ENCODE measurements around the gene RNF20.
"Not testable (repeated sequence)": the region's sequence is repeated elsewhere in the genome, so short reads cannot be mapped to it uniquely, and the experiment has no call there.

Gene RNF20

GRCh38 chr9:101586651-101587050, 53.0 kb downstream of the RNF20 start:
- in situ Hi-C loops (cut with MboI; ENCODE audit: low sequenced_read_pairs) = no loop called here

- in situ Hi-C loops (cut with MboI; ENCODE audit: low sequenced_read_pairs) = no loop called here
Observed at GRCh38 chr9:101587332-101588043, 53.8 kb downstream of the RNF20 start.

DNA sequence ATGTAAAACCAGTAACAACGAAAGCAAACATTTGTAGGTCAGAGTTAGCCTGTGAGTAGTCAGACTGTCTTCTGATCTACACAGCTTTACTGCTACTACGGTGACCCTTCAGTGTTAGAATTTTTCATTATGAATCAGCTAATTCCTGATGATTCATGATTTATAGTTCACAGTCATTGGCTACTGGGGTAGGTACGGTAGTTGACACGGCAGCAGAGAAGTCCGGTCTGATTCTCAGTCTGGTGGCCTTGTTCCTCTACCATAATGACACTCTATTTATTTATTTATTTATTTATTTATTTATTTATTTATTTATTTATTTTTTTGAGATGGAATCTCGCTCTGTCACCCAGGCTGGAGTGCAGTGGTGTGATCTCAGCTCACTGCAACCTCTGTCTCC, 56.4 kb downstream of the RNF20 start:
- in situ Hi-C loops (cut with MboI; ENCODE audit: low sequenced_read_pairs) = not testable (repeated sequence)

DNA sequence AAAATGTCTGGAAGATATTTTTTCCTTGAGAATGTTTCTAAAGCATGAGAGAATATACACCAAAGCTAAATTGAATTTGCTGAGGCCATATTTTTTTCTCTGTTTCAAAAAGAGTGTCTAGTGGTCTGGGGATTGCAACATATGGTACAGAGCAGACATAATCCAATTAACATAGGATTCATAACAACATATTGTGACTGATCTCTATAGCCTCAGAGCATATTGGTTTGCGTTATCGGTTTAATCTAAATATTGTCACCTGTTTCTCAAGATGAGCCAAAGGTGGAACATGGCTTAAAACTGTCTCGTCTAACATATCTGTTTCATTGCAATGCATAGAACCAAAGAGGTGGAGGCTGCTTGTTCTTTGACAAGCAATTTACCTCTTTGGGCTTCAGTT, 57.2 kb downstream of the RNF20 start:
- in situ Hi-C loops (cut with MboI; ENCODE audit: low sequenced_read_pairs) = no loop called here

- in situ Hi-C loops (cut with MboI; ENCODE audit: low sequenced_read_pairs) = no loop called here
Observed at GRCh38 chr9:101591787-101592446, 58.3 kb downstream of the RNF20 start.

DNA sequence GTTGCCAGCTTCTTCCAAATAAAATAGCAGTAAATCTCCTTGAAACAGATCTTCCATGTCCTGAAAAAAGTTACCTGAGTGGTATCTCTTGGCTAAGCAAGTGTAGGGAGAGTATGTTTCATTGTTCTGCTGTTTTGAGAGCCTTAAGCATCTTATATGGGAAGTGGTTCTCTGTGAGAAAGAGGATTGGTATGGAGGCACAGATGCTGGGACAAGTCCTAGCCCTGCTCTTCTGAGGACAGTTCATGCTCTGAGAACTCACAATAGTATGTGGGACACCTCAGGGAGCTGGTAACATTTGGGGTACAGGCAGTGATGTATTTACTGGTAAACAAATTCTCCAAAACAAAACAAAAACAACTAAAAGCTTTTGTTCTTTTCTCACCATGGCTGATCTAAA, 59.1 kb downstream of the RNF20 start:
- in situ Hi-C loops (cut with MboI; ENCODE audit: low sequenced_read_pairs) = no loop called here

DNA sequence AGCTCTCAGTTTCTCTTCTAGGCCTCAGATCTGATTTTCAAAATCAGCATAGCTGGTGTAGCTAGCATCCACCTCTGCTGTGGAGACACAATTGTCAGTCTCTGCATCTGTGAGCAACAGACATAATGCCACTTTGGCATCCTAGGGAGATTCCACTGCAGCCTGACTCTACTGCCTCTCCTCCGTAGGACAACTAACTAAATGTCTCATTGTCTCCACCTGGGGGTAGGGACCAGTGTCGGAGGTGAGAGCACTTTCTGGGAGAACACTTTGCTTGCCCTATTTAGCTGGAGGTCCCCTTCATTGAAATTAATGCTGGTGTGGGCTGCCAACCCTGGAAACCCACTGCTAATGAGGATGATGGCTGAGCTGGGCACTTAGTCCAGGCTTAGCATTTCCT, 59.7 kb downstream of the RNF20 start:
- in situ Hi-C loops (cut with MboI; ENCODE audit: low sequenced_read_pairs) = no loop called here

- in situ Hi-C loops (cut with MboI; ENCODE audit: low sequenced_read_pairs) = no loop called here
Observed at GRCh38 chr9:101594796-101595195, 61.1 kb downstream of the RNF20 start, which contains the start of gene PPP3R2. Gene PPP3R2 (minus strand): TSS chr9:101594969. CDS start chr9:101594921, 48 bp downstream.

GRCh38 chr9:101601904-101602765, 68.5 kb downstream of the RNF20 start:
- in situ Hi-C loops (cut with MboI; ENCODE audit: low sequenced_read_pairs) = no loop called here

DNA sequence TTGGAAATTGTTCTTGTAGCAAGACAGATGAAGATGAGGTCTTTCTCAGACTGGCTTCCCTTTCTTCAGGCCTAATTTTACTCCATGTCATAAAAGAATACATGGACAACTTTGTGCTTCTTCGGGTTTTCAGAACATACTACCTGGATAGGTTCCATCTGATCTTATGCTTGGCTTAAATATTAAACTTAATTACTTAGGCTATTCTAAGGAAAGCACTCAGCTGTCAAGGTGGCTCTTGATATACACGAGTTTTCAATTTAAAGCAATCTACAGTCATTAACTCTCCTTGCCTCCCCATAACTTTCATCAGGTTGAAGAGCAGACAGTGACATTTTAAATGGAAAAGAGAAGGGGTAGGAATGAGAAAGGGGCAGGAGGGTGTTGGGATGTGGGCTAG, 70.6 kb downstream of the RNF20 start:
- in situ Hi-C loops (cut with MboI; ENCODE audit: low sequenced_read_pairs) = no loop called here

DNA sequence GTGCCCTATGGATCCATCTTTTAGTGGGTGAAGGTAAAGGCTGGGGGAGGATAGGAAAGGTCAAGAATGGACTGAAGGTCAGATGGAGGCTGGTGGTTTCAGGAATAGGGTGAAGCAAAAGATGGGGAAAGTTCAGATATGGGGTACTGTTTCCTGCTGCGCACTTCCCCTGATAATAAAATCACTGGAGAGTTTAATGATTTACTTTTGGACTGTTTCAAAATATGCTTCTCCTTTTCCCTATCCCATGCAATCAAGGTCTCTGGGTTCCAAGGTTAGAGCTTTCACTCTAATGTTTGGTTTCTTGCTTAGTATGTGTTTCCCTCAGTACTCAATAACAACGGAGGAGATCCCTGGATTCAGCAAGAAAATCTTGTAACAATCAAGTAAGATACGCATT, 71.9 kb downstream of the RNF20 start:
- in situ Hi-C loops (cut with MboI; ENCODE audit: low sequenced_read_pairs) = no loop called here
